HG02943 (cell line): Measurements from ENCODE around the gene MCU.
"Not testable (repeated sequence)": the region's sequence is repeated elsewhere in the genome, so short reads cannot be mapped to it uniquely, and the experiment has no call there.

Experiments used
- ATAC-seq: cut with Tn5 transposase; IDR thresholded peaks from one replicate; pipeline ENCODE4 v1.9.1; 2021; ENCODE audit warnings: mild to moderate bottlenecking, low read depth, moderate library complexity; ENCODE audit not compliant: unreplicated experiment

The MCU gene, protein sequence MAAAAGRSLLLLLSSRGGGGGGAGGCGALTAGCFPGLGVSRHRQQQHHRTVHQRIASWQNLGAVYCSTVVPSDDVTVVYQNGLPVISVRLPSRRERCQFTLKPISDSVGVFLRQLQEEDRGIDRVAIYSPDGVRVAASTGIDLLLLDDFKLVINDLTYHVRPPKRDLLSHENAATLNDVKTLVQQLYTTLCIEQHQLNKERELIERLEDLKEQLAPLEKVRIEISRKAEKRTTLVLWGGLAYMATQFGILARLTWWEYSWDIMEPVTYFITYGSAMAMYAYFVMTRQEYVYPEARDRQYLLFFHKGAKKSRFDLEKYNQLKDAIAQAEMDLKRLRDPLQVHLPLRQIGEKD

GRCh38 chr10:72691863-72692743 lies at the start of gene MCU:
Gene MCU, plus strand, starts transcription at chr10:72692143. Its CDS starts 9 bp downstream, at chr10:72692152.
- ATAC-seq: peak; percentile 82

- ATAC-seq: no peak
Observed at GRCh38 chr10:72642318-72642717, 49.6 kb upstream of the MCU start.

DNA sequence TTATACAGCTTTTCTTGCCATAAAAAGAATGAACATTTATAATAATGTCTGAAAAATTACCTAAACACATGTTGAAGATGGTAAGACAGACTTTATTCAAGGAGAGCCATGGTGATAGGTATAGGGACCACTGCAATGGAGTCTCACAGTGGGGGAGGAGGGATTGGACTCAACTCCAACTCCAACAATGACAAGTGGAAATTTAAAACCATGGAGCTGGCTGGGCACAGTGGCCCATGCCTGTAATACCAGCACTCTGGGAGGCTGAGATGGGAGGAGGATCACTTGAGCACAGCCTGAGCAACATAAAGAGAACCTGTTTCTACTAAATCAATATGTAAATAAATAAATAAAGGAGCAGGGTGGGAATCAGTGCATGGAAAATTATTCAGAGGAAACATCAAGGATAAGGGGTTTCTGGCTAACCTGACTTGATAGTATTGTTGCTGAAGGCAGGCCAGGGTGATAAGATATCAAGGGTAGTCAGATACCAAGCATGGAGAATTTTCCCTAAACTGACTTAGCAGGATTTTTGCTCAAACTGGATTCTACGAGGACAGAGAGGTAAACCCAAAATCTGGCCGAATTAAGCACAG lies 46.6 kb upstream of the MCU start:
- no peak for ATAC-seq

GRCh38 chr10:72646971-72647370 lies 45.0 kb upstream of the MCU start:
- not testable (repeated sequence) for ATAC-seq

DNA sequence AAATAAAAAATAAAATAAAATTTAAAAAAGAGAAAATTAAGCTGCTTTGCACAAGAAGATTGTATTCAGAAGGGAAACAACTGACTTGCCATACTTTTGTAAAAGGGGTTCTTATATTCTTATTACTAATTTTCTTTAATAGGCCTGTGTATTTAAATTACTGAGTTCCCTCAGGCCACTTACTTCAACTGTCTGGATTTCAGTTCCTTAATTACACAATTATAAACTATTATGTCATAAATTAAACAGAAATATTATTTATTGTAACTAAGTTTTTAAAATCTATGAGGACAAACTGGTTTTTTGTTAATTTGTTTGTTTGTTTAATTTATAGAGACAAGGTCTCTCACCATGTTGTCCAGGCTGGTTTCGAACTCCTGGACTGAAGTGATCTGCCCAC lies 43.6 kb upstream of the MCU start:
- no peak for ATAC-seq

GRCh38 chr10:72649291-72649690 lies 42.7 kb upstream of the MCU start:
- ATAC-seq: no peak

DNA sequence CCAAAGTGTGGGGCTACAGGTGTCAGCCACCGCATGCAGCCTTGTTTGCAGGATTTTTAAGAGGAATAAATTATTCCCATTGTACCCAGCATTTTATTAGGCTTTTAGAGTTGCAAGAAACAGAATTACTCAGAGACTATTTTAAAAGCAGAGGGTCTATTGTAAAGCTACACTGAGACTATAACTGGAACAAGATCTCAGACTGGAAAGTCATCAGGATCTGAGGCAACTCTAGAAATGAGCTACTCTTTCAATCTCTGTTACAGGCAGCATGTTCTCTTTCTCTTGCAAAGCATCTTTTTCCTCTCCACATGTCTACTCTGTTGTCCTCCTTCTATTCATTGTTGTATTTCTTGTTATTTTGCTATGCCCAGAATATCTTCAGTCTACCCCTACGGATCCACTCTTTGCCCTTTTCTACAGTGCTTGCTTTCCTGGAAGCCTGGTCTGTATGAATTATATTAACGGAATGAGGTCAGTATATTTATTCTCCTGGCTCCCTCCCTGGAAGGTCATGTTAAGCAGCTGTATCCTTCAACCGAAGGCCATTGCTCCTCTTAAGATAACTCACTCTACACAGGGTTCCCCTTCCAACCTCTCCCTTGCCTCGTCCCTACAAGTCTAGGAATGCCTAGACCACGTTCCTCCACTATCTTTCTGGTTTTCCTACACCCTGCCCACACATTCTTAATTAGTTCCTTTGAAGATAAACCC lies 38.4 kb upstream of the MCU start:
- no peak for ATAC-seq

DNA sequence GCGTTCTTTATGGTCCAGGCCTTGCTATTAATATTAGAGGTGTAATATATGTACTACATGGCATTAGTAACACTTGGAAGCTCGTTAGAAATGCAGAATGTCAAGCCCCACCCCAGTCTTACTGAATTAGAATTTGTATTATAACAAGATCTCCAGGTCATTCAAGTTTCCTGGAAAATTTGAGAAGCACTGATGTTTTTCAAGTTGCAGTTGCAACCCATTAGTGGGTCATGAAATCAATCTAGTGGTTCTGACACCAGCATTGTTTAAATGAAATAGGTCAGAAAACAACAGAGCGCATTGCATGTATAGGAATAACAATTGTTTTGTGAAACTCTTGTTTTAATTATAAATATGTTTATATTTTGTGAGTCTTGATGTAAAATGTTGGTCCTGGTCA lies 37.2 kb upstream of the MCU start:
- no peak for ATAC-seq

DNA sequence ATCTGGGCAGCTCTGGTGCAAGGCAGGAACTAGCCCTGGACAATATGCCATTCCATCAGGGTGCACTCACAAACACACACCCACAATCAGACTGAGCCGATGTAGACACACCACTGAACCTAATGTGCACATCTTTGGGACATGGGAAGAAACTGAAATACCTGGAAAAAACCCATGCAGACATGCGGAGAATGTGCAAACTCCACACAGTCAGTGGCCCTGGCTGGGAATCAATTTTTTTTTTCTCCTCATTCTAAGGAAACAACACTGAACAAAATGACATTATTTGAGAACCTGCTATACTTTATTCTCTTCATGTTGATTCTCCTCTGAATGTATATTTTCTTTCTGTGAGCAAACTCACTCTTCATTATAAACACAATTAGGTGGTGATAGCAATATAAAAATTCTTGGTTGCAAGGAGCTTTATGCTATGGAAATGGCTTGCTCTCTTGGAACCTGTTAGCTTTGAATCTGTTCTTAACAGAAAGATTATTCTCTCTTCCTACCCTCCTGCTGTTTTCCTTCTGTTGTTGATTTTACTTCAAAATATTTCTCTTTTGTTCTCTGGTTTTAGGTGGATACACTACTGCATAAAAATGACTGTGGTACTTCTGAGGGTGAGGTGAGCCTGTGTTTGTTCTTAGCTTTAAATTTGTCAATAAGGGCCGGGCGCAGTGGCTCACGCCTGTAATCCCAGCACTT lies 33.1 kb upstream of the MCU start:
- no peak for ATAC-seq

- ATAC-seq: no peak
Observed at GRCh38 chr10:72659694-72660093, 32.2 kb upstream of the MCU start.

DNA sequence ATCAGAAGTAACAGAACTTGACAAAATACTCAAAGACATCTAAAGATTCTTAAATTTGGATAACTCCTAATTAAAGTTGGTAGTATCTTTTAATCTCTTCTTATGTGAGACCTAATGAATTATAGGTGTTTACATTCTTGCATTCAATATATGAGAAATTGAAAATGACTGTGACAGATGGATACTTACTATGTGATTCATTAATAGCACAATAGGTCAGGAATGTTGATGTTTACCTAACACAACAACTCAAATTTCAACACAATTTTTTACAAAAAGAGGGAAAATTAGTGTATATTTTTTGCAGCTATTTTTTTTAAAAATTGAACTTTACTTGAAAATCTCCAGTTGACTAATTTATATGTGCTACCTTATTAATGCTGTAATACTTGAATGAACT lies 31.7 kb upstream of the MCU start:
- ATAC-seq: no peak

GRCh38 chr10:72661431-72661830 lies 30.5 kb upstream of the MCU start:
- no peak for ATAC-seq

- no peak for ATAC-seq
Observed at GRCh38 chr10:72663971-72664370, 28.0 kb upstream of the MCU start.

DNA sequence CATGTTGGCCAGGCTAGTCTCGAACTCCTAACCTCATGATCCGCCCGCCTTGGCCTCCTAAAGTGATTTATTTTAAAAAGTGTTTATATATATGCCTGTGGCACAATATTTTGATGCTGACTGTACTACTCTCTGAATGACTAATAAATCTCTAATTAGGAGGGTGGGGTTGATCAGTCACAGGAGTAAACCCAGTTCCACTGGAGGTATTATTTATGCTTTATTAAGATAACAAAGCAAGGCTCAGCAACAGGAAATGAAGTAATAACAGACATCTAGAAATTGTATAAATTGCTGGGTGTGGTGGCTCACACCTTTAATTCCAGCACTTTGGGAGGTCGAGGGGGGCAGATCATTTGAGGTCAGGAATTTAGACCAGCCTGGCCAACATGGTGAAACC lies 26.0 kb upstream of the MCU start:
- no peak for ATAC-seq

GRCh38 chr10:72667207-72667864 lies 24.6 kb upstream of the MCU start:
- no peak for ATAC-seq

GRCh38 chr10:72673280-72673679 lies 18.7 kb upstream of the MCU start:
- no peak for ATAC-seq

- ATAC-seq: not testable (repeated sequence)
Observed at GRCh38 chr10:72674174-72674573, 17.8 kb upstream of the MCU start.

GRCh38 chr10:72679838-72680241 lies 12.1 kb upstream of the MCU start:
- ATAC-seq: no peak

DNA sequence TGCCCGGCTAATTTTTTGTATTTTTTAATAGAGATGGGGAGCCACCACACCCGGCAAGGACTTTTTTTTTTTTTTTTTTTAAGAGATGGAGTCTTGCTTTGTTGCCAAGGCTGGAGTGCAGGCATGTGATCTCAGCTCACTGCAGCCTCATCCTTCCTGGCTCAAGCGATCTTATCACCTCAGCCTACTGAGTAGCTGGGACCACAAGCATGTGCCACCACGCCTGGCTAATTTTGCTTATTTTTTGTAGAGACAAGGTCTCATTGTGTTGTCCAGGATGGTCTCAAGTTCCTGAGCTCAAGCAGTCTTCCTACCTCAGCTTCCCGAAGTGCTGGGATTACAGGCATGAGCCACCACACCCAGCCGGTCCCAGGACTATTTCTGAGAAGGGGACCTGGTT lies 9.3 kb upstream of the MCU start:
- ATAC-seq: no peak
